SW 1271 (cell line): Measurements from ENCODE around the gene PJA2.
"Not testable (repeated sequence)": the region's sequence is repeated elsewhere in the genome, so short reads cannot be mapped to it uniquely, and the experiment has no call there.

ENCODE experiments used
- DNase-seq, 2 experiments: peaks; one replicate each; lab custom pipeline; 2025; lab: John Stamatoyannopoulos, UW

The PJA2 gene, protein sequence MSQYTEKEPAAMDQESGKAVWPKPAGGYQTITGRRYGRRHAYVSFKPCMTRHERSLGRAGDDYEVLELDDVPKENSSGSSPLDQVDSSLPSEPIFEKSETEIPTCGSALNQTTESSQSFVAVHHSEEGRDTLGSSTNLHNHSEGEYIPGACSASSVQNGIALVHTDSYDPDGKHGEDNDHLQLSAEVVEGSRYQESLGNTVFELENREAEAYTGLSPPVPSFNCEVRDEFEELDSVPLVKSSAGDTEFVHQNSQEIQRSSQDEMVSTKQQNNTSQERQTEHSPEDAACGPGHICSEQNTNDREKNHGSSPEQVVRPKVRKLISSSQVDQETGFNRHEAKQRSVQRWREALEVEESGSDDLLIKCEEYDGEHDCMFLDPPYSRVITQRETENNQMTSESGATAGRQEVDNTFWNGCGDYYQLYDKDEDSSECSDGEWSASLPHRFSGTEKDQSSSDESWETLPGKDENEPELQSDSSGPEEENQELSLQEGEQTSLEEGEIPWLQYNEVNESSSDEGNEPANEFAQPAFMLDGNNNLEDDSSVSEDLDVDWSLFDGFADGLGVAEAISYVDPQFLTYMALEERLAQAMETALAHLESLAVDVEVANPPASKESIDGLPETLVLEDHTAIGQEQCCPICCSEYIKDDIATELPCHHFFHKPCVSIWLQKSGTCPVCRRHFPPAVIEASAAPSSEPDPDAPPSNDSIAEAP

DNA sequence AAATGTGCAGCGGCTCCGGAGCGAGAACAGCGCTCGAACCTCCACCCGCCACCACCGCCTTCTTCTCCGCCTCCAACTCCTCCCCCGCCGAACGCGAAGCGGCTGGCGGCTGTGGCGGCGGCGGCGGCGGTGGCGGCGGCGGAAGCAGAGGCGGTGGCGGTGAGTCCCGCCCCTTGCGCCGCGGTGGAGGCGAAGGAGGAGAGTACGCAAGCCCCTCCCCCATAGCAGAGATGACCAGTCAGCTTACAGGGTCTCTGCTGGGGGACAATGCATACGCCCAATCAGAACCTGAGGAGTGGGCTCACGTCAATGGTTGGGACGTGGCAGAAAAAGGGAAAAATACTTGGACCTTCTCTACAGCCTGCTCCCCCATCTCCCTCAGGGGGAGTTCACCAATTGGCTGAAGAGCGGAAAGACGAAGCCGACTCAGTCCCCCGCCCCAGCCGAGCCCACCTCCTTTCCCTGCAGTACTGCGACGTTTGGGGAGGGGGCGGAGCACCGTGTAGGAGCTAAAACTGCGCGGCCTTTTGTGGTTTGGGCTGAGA lies at the start of gene PJA2:
TSS of gene PJA2 (minus strand) at position 131 of the 545 bp plus-strand sequence. CDS start 26,541 bp downstream, outside the sequence.
- DNase-seq, result peak; percentile 100

DNA sequence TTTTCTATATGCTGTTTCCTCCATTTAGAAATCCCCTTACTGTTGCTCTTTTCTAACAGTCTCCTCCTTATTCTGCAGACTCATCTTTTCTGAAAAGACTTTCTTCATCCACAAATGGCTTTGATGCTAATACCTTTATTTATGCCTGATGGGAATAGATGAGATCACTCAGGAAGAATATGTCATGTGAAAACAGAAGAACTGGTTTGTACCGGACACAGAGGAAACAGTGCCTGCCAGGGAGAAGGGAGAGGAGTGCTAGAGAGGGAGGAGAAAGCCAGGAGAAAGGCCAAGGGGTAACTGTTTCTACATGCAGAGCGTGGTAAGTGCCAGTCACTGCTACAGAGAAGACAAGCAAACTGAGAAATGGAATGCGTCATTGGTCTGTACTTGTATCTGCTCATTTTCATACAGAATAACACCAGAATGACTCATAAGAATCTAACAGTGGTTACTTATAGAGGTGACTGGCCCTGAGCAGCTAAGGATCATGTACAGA lies 45.9 kb upstream of the PJA2 start:
- peak in 1 of 2 experiments; percentile 20 for DNase-seq

DNA sequence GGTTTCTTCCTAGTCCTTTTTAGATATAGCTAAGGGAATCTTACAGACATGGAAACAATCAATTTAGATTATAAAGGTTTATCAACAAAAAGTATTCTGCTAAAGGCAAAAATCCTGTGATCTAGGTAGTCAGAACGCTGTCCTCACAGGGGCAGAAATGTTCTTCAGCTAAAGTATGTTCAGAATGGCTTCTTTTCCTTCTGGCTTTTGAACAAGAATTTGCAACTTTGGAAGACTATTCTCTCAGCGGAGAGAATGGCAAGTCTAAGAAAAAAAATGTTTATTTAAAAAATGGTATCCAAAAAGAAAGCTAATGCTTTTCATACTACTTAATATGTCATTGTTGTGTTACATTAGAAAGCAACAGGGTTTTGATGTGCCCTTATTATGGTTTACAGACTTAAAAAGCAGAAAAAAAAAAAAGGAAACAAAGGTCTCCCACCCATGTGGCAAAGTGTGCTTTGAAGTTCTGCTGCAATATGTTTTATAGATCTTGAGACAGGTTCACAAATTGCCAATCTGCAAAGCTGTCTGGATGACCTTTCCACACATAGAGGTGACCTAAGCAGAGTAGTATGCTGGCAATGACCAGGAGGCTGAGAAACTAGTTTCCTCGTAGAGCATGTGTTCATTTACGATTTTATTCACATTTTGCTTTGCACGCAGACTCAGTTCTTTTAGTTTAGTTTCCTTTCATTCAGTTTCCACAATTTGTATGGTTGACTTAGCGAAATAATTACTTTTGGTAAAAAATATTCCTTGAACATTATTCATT lies 45.1 kb upstream of the PJA2 start:
- no peak for DNase-seq

DNA sequence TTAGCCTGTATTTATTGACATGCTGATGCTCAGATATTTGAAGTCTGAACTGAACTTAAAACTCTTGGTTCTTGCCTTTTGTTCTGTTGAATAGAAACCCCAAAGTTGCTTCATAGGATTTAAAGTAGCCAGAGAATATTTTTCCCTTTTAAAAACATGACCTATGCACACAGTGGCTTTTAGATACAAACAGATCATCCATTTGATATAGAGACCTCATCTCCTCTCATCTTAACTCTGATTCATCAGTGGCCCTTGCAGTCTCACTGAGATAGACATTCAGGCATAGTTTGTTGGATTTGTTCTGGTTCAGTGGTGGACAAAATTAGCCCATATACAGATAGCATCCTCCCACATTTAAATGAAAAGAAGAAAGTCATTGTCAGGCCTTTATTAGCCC lies 43.5 kb upstream of the PJA2 start:
- no peak for DNase-seq

DNA sequence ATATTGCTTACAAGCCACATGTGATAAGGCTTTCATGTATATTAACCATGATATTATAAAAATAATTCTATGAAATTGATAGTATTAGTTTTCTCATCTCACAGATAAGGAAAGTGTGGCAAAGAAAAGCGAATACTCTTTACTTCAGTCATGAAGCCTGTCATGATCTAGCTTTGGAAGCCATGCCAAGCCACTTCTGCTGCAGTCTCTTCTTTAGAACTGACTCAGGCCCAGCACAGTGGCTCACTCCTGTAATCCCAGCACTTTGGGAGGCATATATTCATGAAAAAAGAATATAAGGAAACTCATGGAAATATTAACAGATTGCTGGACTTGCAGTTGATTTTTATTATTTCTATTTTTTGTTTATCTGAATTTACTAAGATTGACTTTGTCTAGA lies 42.9 kb upstream of the PJA2 start:
- no peak for DNase-seq

DNA sequence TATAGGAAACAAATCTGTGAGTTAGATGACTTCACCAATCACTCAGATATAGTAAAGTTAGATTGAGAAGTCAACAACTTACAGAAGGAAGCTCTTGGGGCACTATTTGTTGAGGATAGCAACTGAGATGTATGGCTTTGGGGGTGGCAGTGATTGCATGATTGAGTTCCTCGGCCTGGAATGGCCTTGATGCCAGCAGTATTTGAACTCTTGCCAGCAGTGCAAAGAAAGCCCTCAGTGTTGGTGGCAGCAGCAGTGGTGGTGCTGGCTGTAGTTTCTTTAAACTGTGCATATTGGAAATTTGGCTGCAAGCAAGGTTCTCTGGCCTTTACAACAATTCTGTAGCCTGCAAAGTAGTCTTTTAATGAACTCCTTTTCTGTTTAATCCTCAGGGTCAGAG lies 41.4 kb upstream of the PJA2 start:
- DNase-seq, result no peak

DNA sequence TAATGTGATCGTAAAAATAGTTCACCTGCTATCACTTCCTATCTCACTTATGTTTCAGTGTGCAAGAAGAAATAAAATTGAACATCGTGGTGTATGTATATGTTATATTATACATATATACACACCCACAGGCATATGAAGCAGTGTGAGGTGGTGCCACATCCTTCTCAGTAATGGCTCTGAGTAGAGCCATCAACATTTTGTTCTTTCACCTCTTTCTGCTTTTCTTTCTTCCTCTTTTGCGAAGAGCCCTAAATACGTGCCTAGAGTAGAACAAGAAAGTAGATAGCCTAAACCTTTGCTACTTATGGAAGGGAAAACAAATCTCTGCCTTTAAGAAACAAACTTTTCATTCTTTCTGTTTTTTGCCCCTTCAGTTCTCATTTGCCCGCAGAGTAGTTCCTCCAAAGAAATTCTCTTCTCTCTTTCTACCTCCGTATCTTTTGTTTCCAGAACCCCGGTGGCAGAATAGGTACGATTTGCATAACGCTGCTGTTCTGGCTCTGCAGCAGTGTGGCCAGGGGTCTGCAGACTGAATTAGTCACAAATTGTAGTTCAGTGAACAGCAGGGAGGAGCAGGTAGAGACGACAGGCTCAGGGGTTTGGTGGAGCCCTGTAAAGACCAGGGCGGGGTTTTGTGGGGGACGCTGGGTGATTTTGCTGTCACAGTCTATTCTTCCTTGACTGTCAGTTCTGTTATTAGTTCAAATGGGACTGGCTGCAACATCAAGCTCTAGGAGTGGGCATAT lies 40.5 kb upstream of the PJA2 start:
- DNase-seq, result no peak

DNA sequence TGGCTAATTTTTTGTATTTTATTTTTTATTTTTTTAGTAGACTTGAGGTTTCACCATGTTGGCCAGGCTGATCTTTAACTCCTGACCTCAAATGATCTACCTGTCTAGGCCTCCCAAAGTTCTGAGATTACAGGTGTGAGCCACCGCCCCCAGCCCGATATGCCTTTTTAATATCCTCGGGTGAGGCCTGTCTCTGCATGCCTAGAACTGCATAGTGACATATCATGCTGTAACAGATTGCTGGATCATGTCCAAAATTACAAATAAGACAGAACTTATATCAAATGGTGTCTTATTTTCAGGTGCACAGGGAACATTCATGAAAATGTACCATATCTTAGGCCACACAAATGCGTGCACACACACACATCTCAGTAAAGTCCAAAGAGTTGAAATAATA lies 39.1 kb upstream of the PJA2 start:
- DNase-seq, result no peak

DNA sequence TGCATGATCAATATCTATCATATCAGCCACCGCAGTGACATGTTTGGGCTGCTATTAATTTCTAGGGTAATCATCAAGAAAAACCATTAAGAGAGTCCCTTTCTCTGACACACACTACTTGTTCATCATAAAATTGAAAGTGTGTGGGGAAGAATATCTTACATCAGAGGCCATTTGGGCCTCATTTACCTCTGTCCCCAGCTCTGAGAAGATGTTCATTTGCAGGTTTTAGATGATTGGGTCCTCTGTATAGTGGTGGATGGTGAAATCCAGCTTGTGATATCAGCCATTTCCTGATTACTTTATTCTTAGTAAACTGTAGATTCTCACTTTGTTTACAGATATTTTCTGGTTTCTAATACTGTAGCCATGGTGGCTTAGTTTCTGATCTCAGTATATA lies 29.8 kb upstream of the PJA2 start:
- DNase-seq, result no peak

DNA sequence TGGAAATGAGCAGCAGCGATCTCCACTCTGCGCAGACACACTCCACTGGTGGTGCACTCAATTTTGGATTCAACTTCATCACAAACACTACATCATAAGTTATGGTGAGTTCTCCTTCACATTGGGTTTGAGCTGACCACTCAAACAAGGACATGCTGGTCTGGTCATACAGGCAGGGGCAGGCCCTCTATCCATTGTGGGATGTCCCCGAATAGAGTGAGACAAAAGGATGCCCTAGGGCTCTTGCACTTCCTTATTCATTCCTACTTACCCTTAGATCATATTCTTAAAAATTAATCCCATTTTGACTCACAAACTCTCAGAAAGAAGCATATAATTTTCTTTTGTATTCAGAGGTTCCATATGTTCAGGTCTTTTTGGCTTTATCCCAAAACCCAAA lies 16.3 kb upstream of the PJA2 start:
- no peak for DNase-seq

DNA sequence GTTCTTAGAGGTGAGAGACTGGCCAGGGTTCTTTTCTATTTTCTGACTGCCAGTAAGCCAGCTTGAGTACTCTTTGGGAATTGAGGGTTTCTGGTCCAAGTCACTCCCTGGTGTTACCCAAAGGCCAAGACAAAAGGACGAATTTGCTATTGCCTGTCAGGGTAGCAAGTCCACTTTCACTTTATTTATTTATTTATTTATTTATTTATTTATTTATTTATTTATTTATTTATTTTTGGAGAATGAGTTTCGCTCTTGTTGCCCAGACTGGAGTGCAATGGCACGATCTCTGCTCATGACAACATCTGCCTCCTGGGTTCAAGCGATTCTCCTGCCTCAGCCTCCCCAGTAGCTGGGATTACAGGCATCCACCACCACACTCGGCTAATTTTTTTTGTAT lies 15.7 kb upstream of the PJA2 start:
- not testable (repeated sequence) for DNase-seq

DNA sequence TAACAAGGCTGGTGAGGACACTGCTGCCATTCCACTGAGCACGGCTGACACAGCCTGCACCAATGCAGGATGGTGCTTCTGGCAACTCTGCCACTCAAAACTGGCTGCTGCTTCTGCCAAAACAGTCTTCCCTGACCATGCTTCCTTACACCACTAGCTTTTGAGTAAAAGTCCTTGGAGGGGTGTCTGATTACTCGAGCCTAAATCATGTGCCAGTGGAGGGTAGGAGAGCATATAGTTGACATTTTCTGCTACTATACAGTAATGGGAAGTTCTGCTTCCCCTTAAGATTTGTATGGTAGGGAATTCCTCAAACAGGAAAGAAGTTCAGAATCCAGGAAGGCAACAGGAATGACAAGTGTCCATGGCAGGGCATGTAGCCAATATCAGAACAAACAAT lies 12.2 kb upstream of the PJA2 start:
- DNase-seq, result no peak

DNA sequence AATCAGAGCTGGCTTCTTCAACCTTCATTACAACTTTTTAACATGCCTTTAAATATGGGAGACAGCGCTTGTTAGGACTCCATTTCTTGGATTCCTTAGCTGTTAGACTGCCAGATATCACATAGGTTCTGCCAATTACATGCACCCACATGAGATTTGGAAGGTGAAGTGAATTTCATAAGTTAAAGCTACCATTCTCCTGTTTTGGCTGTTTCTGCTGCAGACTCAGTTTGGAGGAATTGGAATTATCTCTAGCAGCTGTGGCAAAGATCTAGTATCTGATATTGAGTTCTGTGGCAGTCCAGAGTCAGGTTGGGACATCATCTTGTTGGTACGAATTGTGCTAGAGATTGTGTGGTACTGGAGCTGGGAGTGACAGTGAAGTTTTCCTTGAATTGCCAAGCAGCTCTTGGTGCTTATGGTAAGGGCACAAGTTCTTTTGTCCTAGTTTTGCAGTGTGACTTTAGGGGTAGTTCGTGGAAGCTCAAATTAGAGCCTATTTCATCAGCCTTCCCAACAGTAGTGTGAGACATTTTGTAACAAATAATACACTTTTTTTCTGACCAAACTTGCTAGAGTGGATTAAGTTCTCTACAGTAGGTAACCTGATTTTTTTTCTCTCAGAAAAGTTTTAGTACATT lies 9.1 kb upstream of the PJA2 start:
- DNase-seq, result no peak

DNA sequence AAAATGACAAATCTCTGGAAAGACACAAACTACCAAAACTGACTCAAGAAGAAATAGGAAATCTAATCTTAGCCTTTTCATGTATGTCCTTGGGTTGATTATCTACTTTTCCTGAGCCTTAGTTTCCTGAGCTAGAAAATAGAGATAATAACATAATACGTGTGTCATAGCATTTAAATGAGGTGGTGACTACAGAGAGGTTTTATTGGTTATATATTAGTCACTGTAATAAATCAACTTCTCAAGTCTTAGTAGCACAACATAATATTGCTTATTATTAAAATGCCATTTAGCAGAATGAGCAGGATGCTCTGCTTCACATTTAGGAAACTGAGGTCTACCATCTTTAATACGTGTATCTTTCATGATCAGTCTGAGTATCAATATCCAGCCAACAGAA lies 7.1 kb upstream of the PJA2 start:
- DNase-seq, result no peak

DNA sequence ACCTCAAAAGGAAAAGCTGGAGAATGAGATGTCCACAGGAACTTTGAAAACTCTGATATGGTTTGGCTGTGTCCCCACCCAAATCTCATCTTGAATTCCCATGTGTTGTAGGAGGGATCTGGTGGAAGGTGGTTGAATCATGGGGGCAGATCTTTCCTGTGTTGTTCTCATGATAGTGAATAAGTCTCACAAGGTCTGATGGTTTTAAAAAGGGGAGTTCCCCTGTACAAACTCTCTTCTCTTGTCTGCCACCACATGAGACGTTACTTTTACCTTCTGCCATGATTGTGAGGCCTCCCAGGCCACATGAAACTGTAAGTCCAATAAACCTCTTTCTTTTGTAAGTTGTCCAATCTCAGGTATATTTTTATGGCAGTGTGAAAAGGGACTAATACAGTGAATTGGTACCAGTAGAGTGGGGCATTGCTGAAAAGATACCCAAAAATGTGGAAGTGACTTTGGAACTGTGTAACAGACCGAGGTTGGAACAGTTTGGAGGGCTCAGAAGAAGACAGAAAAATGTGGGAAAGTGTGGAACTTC lies 4.2 kb upstream of the PJA2 start:
- DNase-seq, result not testable (repeated sequence)

DNA sequence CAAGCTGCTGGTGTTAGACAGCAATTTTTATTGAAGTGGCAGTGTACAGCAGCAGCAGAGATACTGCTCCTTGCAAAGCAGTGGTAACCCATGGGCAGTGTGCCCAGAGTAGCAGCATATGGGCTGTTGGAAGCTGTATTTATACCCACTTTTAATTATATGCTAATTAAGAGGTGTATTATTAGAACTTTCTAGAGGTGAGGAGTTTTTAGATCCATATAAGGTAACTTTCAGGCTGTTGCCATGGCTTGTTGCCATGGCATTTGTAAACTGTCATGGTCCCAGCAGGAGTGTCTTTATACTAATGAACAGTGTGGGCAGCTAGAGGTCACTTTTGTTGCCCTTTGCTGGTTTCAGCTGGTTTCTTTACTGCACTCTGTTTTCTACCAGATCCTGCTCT lies 3.7 kb upstream of the PJA2 start:
- DNase-seq, result peak in 1 of 2 experiments; percentile 26

DNA sequence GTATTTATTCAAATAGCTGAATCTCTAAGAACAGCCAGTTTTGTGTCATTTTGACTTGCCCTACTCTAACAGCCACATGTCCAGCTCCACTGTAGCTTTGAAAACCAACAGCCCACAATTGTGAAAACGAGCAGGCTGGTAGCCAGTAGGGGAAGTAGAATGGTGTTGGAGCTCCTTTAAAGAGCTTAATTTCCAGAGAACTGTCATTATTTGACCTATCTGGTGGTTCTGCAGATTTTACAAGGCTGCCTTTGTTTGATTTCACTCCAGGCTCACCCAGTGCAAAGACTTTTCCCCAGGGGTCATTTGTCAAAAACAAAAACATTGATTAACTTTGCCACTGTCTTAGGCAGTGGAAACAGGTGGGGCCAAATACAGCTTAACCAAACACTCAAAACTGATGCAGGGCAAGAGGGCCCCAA lies 3.2 kb upstream of the PJA2 start:
- no peak for DNase-seq

DNA sequence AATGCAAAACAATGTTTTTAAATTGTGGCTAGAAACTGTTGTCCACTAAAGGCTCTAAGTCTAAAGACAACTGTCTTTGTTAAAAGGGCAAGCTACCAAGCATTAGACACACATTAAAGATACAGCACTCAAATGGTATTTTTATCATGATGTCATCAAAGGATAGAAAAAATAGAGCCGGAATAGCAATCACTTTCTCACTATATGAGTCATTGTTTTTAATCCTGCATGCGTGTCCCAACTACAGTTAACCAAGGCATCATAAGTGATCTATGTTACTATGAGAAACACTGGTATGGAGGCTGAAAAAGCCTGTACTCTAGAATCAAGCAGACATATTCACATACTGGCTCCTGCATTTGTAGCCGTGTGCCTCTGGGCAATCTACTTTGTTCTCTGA lies 1.9 kb upstream of the PJA2 start:
- peak in 1 of 2 experiments; percentile 68 for DNase-seq

DNA sequence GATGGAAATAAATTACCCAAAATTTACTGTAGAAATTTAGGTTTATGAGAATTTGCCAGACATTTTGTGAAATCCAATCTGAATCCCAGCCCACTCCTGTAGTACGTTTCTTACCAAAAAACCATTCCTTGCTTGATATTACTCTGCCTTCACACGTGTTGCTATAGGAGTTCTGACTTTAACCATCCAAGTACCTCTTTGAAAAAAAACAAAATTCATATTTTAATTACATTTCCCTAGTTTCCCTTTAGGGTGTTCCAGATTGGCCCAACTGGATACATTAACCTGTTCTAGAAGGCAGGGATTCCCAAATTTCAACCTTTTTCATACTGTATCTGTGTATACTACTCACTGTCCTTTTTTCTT lies 1.4 kb upstream of the PJA2 start:
- no peak for DNase-seq

DNA sequence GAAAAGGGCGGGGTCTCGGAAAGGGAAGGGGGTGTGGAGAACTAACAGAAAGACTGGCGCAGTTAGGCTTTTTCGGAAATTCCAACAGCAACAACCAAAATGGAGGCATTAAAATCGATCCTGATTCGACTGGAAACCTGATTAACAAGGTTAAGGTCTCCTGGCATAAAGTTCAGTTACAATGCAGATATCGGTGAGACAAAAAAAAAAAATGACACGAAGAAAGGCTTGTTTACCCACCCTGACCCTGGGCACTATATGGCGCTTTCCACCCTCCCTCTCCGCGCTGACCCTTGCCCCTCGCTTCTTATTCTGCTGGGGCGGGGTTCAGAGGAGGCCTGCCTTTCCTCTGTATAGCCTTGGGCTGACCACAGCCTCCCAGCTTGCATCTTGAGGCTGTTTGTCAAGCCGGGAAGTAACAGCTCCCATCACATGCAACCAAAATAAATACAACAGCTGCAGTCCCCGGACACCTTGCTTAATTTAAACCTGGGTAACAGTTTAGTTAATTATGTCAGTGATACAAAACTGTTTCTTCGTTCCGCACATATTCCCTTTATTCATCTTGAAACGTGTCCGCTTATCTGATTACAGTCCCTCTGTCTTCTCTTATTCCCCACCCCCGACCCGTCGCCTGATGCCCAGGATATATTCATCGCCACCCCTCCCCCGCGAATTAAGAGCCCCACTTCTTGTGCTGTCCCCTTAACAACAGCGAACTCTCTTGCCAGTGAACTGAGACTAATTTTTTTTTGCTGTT lies 795 bp upstream of the PJA2 start:
- peak; percentile 83 to 96 for DNase-seq
